GM12874 (cell line): Measurements from ENCODE around the gene SMC6.

ENCODE experiments used
- TF ChIP-seq, protein P1 (sequence below): IDR thresholded peaks from 2 replicates; pipeline ENCODE4 v1.5.1; 2011; ENCODE audit warnings: low read depth, mild to moderate bottlenecking, control low read depth, low read length, moderate library complexity; ENCODE audit not compliant: insufficient read depth

The SMC6 gene

DNA sequence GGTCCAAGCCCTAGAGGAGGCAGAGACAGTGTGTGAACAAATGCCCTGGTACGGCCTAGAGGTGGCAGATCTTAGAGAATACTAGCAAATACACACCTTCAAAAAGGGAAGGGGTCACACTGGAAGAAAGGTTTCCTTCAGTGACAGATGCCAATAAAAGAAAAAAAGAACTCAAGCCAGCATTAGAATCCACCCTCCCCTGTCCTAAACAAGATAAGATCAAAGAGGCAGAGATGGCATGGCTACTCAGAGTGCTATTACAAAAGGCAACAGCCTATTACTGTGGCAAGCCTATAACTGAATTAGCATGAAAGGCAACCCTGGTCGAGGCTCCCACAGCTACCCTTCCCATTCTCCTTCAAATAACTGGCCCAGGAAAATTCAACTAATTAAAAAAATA lies 69.6 kb downstream of the SMC6 start:
- TF ChIP-seq, protein P1, sequence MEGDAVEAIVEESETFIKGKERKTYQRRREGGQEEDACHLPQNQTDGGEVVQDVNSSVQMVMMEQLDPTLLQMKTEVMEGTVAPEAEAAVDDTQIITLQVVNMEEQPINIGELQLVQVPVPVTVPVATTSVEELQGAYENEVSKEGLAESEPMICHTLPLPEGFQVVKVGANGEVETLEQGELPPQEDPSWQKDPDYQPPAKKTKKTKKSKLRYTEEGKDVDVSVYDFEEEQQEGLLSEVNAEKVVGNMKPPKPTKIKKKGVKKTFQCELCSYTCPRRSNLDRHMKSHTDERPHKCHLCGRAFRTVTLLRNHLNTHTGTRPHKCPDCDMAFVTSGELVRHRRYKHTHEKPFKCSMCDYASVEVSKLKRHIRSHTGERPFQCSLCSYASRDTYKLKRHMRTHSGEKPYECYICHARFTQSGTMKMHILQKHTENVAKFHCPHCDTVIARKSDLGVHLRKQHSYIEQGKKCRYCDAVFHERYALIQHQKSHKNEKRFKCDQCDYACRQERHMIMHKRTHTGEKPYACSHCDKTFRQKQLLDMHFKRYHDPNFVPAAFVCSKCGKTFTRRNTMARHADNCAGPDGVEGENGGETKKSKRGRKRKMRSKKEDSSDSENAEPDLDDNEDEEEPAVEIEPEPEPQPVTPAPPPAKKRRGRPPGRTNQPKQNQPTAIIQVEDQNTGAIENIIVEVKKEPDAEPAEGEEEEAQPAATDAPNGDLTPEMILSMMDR, result no peak

DNA sequence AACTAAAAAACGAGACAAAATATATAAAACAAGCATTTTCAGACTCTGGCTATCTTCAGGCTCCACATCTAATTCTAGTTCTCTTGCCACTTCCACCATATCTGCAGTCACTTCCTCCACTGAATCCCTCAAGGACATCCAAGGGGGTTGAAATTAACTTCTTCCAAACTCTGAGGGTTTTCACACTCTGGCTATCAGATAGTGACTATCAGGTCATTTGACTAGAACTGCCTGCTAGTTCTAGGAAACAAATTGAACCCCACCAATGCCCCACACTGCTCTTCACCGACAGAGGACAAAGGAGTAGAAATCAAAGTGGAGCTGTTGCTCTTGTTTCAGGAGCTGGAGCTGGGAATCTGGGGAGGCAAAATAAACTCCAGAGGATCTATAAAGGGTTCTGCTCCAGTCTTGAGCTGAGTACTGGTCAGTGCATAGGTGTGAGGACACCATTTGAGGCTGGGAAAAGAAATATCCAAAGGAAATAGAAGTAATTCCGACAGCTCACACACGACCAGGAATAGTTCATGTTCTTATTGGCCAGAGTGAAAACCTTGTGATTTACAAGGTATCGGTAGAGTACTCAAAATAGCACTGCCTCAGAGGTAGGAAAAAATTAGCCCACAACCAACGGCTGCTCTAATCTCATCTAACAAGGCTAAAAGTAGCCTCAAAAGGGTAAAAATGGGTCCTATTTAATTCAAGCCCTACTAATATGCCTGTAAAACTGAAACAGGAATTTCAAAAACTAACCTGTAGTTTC lies 71.3 kb downstream of the SMC6 start:
- TF ChIP-seq, protein P1, result no peak

DNA sequence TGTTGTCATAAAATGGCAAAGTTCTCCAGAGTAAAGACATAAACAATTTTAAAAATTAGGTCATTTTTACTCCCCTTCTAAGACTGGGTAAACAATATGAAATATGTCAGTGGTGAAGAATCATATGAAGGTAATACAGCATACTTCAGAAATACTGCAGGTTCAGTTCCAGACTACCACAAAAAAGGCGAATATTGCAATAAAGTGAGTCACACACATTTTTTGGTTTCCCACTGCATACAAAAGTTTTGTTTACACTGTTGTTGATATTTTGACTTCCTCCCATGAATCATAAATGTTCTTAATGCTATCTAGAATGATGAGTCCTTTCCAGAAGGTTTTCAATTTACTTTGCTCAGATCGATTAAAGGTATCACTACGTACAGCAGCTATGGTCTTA lies 73.5 kb downstream of the SMC6 start:
- TF ChIP-seq, protein P1, result no peak

DNA sequence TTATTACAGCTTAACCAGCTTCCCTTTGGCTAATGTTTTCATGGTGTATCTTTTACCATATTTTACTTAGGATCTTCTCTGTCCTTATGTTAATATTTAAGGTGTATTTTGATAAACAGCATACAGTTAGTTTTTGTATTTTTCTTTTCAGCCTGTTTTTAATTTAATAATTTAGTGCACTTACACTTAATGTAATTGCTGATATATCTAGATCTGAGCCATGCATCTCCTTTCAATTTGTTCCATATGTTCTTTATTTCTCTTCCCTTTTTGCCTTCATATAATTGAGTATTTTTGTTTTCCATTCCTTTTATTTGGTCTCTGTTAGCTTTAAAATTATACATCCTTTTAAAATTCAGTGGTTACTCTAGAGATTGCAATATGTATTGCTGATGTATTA lies 78.8 kb downstream of the SMC6 start:
- TF ChIP-seq, protein P1, result no peak

DNA sequence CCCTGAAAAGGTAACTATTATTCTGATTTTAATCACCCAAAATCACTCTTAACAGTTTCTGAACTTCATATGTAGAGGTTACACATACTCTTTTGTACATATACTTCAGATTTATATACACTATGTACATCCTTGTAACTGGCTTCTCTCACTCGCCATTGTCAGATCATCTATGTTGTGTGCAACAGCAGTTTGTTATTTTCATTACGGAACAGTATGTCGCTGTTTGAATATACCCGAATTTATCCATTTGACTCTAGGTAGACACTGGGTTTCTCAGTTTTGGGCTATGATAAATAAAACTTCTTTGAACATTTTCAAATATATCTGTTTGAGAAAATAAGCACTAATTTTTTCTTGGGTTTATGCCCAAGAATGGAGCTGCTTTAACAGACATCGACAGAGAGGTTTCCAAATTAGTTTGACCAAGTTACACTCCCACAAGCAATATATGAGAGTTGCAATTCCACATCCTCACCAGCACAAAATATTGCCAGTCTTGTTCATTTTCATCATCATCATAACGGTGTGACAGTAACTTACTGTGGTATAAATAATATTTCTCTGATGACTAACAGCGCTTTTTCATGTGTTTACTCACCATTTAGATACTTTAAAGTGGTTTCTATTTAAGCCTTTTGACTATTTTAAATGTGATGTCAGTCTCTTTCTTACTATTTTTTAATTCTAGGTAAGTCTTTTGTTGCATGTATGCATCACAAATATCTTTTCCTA lies 80.9 kb downstream of the SMC6 start:
- TF ChIP-seq, protein P1, result no peak

DNA sequence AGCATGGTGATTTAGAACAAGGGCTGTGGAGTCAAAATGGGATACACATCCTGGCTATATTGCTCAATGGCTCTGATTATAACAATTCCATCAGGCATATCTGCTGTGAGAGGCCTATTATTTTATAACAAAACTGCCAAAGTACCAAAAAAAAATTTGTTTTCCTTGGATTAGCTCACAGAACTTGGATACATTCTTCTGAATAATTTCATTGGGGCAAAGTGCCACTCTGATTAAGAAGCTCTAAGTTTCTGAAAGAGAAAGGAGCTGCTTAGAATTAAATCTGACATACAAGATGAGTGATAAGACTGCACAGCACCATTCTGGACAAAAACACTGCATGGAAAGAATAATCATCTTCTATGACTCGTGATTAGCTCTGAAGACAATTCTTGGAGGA lies 85.7 kb downstream of the SMC6 start:
- TF ChIP-seq, protein P1, result no peak

DNA sequence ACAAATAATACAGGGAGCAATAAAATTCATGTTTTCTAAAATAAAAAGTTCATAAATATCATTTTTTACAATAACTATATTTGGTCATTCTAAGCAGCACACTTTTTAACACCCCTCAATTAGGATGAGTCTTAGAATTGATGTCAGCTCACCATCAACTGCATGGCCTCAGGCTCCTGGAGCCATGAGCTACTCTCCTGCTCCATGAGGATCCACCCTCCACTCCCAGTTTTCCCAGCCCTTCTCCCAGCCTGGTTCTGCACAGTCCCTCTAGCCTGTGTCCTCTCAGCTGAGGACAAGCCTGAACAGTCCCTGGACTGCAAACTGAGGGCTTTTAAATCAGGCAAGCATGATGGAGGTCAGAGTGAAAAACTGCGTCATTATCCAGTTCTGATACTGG lies 89.1 kb downstream of the SMC6 start:
- TF ChIP-seq, protein P1, result no peak
